Measurements from ENCODE around the gene ACTR5. TPM values are rescaled to one million over a fixed set of nuclear protein-coding genes. Genes with fewer than 3 reads are reported as not detected.

Gene ACTR5
- total and polyA plus RNA-seq, 2 of the 13 experiments (the other 11 are each of a cell fraction or from before 2014, with no cell fraction given) = 19.5 to 20.5 TPM

DNA sequence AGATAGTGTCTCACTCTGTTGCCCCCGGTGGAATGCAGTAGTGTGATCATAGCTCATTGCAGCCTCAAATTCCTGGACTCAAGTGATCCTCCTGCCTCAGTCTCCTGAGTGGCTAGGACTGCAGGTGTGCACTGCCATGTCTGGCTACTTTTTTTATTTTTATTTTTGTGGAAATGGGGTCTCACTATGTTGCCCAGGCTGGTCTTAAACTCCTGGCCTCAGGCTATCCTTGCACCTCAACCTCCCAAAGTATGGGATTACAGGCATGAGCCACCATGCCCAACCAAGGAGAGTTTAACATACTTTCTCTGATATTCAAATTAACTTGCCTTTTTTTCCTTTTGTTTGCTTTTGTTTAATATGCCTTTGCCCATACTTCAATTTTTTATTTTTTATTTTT, 10.4 kb upstream of the ACTR5 start:
- H3K9ac ChIP-seq (ENCODE audit: insufficient read depth, low read depth, low read length) = no peak overlapping the region
- H3K4me2 ChIP-seq (ENCODE audit: low read depth, low read length) = no peak overlapping the region
- H4K20me1 ChIP-seq (ENCODE audit: insufficient read depth, low read length) = no peaks in the 10 kb centered on the region
- H3K27me3 ChIP-seq (ENCODE audit: control insufficient read depth in 1 of 2, insufficient read depth in 2 of 2, low read length in 2 of 2) = peaks cover 7 to 44% of the 10 kb centered on the region in 2 experiments; a peak in 4 of 5 replicates
- FAIRE-seq (no peak), ATAC-seq (no peak), DNase-seq (ENCODE audit: low spot score) (no peak)
- no TSS peak for BruUV-seq (replicated peaks)
- POLR2A ChIA-PET = interaction anchor here (1.9 kb wide), 1 partner anchor 10 kb away, joined by 4 read pairs; the partner anchor contains the start of gene ACTR5
- H3K9me3 ChIP-seq (ENCODE audit: low read length) = no peaks in the 10 kb centered on the region
- CTCF ChIA-PET (ENCODE audit: low intra/inter-chr PET ratio, low total read pairs) = no interaction called here
- TF ChIP-seq ZC3H4 (CRISPR knock-in tag; IDR thresholded peaks at IDR 0.05; ENCODE audit: borderline replicate concordance) (no peak), ZNF547 (CRISPR knock-in tag; IDR thresholded peaks at IDR 0.05) (no peak), SP2 (CRISPR knock-in tag; IDR thresholded peaks at IDR 0.05) (no peak), ELF3 (CRISPR knock-in tag; IDR thresholded peaks at IDR 0.05) (no peak), HCFC1 (IDR thresholded peaks at IDR 0.05; ENCODE audit: low read depth, low read length) (no peak), ARHGAP35 (CRISPR knock-in tag; IDR thresholded peaks at IDR 0.05; ENCODE audit: borderline replicate concordance) (no peak)
- TF ChIP-seq, protein P1, sequence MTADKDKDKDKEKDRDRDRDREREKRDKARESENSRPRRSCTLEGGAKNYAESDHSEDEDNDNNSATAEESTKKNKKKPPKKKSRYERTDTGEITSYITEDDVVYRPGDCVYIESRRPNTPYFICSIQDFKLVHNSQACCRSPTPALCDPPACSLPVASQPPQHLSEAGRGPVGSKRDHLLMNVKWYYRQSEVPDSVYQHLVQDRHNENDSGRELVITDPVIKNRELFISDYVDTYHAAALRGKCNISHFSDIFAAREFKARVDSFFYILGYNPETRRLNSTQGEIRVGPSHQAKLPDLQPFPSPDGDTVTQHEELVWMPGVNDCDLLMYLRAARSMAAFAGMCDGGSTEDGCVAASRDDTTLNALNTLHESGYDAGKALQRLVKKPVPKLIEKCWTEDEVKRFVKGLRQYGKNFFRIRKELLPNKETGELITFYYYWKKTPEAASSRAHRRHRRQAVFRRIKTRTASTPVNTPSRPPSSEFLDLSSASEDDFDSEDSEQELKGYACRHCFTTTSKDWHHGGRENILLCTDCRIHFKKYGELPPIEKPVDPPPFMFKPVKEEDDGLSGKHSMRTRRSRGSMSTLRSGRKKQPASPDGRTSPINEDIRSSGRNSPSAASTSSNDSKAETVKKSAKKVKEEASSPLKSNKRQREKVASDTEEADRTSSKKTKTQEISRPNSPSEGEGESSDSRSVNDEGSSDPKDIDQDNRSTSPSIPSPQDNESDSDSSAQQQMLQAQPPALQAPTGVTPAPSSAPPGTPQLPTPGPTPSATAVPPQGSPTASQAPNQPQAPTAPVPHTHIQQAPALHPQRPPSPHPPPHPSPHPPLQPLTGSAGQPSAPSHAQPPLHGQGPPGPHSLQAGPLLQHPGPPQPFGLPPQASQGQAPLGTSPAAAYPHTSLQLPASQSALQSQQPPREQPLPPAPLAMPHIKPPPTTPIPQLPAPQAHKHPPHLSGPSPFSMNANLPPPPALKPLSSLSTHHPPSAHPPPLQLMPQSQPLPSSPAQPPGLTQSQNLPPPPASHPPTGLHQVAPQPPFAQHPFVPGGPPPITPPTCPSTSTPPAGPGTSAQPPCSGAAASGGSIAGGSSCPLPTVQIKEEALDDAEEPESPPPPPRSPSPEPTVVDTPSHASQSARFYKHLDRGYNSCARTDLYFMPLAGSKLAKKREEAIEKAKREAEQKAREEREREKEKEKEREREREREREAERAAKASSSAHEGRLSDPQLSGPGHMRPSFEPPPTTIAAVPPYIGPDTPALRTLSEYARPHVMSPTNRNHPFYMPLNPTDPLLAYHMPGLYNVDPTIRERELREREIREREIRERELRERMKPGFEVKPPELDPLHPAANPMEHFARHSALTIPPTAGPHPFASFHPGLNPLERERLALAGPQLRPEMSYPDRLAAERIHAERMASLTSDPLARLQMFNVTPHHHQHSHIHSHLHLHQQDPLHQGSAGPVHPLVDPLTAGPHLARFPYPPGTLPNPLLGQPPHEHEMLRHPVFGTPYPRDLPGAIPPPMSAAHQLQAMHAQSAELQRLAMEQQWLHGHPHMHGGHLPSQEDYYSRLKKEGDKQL (CRISPR knock-in tag; IDR thresholded peaks at IDR 0.05; ENCODE audit: low read depth) = no peak
- H2AFZ ChIP-seq (ENCODE audit: low read length) = no peak overlapping the region
- no peaks in the 10 kb centered on the region for H3K4me1 ChIP-seq (ENCODE audit: insufficient read depth, low read length)
- no peak overlapping the region for H3K4me3 ChIP-seq (replicated peaks in 1 of 3; ENCODE audit: insufficient read depth in 1 of 3, low read depth in 2 of 3, low read length in 3 of 3)
- 0% methylated on average over 1 of the region's 1 CpG for WGBS (ENCODE audit: low lambda C conversion rate)
- H3K36me3 ChIP-seq (replicated peaks in 1 of 2; ENCODE audit: control insufficient read depth in 1 of 2, insufficient read depth in 2 of 2, low read length in 2 of 2) = no peaks in the 10 kb centered on the region
- H3K79me2 ChIP-seq (ENCODE audit: insufficient read depth, low read length) = no peaks in the 10 kb centered on the region
- no peak overlapping the region for H3K27ac ChIP-seq (ENCODE audit: extremely low read length, insufficient read depth, low read length)
- intact Hi-C loops (cut with micrococcal nuclease; ENCODE audit: unreplicated experiment) = no loop called here
- in situ Hi-C loops (cut with HindIII; ENCODE audit: extremely low pct_ligation_motif_present, low pct_unique_long_range_greater_than_20kb) = loop anchor here (25.0 kb wide), 1 partner anchor 301 kb away; the partner anchor contains the start of gene SNHG17
